HG03565 (cell line): ENCODE measurements around the gene ITIH4.

Source experiments
- ATAC-seq: cut with Tn5 transposase; IDR thresholded peaks from one replicate; pipeline ENCODE4 v1.9.1; 2021; ENCODE audit warnings: mild to moderate bottlenecking, moderate library complexity; ENCODE audit not compliant: unreplicated experiment

ITIH4 gene

GRCh38 chr3:52849656-52850055, 19.2 kb upstream of the ITIH4 start:
- ATAC-seq: no peak

DNA sequence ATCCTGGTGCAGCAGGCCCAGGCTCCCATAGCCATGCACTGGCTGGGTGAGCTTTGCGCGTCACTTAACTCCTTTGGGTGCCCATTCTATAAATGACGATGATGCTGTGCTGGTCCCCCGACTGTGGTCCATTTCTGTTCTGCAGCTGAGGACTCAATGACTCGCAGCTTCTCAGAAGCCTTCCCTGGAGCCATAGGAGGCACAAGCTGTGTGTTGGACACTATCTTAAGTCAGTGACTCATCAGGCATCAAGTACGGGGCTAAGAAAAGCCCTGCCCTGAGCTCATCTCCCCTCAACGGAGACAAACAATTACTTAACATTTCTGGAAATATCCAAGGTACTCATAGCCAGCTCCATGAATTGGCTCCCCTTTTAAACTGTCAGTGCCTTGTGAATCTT, 18.1 kb upstream of the ITIH4 start:
- ATAC-seq: no peak

GRCh38 chr3:52847726-52848125, 17.3 kb upstream of the ITIH4 start:
- ATAC-seq: no peak

DNA sequence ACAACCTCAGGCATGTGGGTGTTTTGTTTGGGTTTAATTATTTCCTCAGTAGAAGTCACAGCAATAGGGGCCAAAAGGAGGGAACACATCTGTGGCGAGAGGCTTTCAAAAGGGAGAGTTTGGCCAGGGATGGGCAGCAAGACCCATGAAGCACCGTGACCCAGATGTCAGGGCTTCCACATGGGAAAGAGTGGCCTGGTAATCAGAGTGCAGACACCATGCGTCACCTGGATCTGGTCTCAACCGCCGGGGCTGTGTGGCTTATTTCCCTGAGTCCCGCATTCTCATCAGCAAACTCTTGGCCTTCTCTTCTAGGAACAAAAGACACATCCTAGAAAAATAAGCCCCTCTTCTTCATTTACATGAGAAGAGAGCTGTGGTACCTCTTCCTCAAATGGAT, 16.8 kb upstream of the ITIH4 start:
- no peak for ATAC-seq

GRCh38 chr3:52846432-52846965, 16.0 kb upstream of the ITIH4 start:
- no peak for ATAC-seq

- no peak for ATAC-seq
These were observed 15.4 kb upstream of the ITIH4 start for GRCh38 chr3:52845691-52846431.

- no peak for ATAC-seq
These were observed 14.7 kb upstream of the ITIH4 start for GRCh38 chr3:52845157-52845556.

- no peak for ATAC-seq
These were observed 14.0 kb upstream of the ITIH4 start for GRCh38 chr3:52844290-52844975.

DNA sequence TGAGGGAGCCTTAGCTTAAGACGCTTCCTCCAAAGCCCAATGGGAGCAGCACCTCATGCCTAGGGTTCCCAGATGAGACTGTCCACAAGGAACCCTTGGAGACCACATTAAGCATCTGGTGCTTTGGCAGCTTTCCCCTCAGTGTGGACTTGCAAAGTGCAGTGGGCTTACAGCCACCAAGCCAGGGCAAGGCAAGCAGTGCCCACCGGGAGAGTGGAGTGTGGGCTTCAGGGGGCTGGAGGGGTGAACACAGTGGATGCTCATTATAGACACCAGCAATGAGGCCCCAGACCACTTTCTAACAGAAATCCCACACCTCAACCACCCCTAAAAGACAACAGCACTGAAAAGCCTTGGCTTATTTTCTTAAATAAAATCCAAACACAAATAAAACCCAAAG, 13.4 kb upstream of the ITIH4 start:
- no peak for ATAC-seq

- ATAC-seq: no peak
These were observed 12.8 kb upstream of the ITIH4 start for GRCh38 chr3:52843108-52843865.

GRCh38 chr3:52842424-52842823, 12.0 kb upstream of the ITIH4 start:
- ATAC-seq: no peak

DNA sequence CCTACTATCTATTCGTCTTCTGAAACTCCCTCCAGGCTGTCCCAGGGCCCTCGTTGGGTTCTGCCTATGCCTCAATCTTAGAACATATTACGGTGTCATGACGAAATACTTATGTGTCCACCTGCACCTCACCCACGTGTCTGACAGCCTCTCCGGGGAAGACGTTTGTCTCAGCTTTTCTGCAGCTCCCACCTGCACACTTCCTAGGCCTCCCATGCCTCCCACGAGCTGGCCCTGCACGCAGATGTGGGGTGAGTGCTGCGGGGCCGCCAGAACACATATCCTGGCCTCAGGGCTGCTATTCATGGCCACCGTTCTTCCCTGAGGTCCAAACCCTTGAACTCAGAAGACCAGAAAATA, 11.5 kb upstream of the ITIH4 start:
- no peak for ATAC-seq

- ATAC-seq: no peak
These were observed 10.9 kb upstream of the ITIH4 start for GRCh38 chr3:52841211-52841980.

DNA sequence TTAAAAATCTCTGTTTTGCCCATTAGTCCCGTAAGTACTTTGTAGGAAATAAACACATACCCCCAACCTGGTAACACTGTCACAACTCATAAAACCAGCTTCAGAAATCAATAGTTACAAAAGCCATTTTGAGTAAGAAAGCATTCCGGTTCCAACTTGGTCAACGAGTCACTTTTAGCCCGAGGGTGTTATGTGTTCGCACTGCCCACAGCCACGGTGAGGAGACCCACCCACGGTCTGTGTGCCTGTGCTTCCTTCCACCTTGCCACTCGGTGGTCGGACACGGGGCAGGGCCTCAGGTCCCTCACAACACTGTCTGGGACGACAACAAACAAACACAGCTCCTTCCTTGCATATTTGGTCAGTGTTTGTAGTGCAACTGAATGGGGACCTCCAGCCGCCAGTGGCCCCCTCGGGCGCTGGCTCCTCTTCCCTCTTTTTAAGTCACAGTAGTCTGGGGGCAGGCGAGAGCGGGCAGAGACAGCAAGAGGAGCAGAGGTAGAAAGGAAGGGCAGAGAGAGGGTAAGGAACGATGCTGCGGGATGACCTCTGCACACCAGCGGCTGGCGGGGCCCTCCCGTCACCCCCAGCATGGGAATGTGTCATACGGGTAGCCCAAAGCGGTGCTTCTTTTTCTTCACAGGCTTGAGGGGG, 9.5 kb upstream of the ITIH4 start:
- no peak for ATAC-seq

DNA sequence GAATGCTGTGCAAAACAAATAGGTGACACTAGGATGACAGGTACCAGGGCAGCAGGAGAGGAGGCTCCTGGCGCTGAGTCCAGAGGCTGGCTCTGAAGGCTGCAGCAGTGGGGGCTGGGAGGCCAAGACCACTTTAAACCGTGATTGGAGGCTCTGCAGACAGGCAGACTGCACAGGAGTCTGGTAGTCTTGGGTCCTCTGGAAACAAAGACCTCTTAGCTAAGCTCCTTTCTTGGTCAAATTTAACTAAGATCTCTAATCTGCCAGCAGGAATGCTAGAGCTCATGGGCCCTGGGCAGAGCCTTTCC, 8.8 kb upstream of the ITIH4 start:
- ATAC-seq: no peak

DNA sequence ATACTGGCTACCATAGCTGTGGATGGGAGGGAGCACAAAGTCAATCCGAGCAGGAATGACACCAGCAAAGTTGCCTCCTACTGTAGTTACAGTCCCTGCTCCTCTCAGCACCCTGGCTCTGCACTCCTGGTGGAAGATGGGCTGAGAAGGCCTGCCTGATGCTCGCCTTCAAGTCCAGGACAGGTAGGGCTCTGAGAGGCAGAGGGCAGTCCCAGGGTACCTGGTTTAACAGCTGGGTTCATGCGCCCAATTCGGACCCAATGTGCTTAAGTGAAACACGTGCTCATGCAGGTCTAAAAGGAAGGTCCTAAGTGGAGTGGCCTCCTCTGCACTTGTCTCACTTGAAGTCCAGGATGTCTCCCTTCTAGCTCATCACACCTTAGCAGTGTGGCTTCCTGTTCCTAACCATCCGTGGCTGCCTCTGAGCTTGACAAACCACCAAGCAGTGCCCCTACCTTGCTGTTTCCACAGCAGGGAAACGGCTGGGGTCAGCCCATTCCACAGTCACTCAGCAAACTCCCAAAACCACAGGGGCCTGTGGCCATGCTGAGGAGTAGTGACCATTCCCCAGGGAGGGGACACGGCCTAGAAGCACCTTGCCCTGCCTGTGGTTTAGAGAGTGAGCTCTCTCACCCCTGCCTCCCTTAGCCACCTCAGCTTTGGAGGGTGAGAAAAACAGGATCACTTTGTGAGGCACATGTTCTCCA, 8.2 kb upstream of the ITIH4 start:
- ATAC-seq: no peak

- no peak for ATAC-seq
These were observed 6.5 kb upstream of the ITIH4 start for GRCh38 chr3:52836986-52837385.

DNA sequence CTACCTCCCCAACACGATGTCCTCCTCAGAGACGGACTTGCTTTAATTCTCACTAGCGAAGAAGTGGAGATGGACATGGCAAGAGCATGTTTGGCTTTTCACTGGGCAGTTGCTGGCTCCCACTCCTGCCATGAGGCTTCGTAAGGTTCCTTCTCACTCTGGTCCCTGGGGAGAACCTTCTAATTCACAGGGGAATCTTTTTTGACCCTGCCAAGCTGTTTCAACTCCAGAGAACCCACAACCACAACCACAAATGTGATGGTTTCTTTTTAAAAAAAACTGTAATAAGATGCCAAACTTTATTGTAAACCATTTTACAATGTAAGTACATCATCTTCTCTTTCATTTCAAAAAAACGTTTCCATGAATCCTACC, 6.0 kb upstream of the ITIH4 start:
- ATAC-seq: no peak

DNA sequence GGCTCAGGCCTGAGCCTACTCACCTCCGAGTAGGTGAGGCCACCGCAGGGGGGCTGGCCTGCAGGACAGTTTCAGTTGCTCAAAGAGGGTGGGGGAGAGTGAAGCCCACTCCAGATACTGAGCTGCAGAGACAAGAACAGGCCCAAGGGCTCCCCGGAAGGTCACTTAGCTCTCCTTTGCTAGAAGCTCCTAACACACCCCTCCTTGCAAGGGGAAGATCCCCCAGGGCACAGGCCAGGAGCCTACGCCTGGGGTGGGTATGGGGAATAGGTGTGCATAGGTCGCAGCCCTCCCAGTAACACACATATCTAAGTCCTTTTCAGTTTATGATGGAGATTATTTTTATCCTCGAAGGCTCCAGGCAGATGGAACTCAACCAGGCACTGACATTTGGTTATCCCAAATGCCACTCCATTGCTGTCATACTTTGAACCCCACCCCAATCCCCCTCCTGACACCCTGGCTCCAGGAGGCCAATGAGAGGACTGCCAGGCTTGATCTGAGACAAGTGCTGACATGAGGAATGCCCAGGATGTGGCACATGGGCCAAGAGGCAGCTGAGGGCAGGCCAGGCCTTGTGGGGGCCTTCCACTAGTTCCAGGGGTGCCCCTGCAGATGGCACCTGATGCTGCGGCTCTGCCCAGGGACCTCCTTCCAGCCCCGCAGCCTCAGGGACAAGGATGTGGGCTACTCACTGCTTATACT, 5.4 kb upstream of the ITIH4 start:
- no peak for ATAC-seq
